ENCODE data around the gene SLC2A1. TPM values are rescaled to one million over a fixed set of nuclear protein-coding genes. Genes with fewer than 3 reads are reported as not detected.
A peak's percentile ranks its signal among the peaks of the same experiment; 100 is the strongest.

SLC2A1 gene
- total RNA-seq, 2 experiments from 2014 or later = 66.6 to 93.4 TPM

GRCh38 chr1:42962641-42963377, 4.1 kb upstream of the SLC2A1 start:
- peaks cover 8% of the 10 kb centered on the region for H3K79me2 ChIP-seq (ENCODE audit: insufficient read depth, low read depth, low read length)
- H3K9me3 ChIP-seq (ENCODE audit: low read length) = no peaks in the 10 kb centered on the region
- H3K4me2 ChIP-seq (ENCODE audit: low read length) = peak overlapping the region; percentile 61; the same call in 1 of the 2 replicates
- TF ChIP-seq EZH2phosphoT487 (IDR thresholded peaks at IDR 0.05; ENCODE audit: borderline replicate concordance, low read depth, low read length) = no peak
- no peak for TF ChIP-seq CTCF (conservative IDR thresholded peaks at IDR 0.05; ENCODE audit: low read length)
- no peak overlapping the region for H3K27ac ChIP-seq (ENCODE audit: low read depth, low read length, poor library complexity, severe bottlenecking)
- ChIA-PET CTCF (ENCODE audit: unreplicated experiment) (no interaction called here), POLR2A (interaction anchor here (0.7 to 2.1 kb wide), 3 partner anchors 14 to 36 kb away, joined by 3 to 6 read pairs (median 5); no protein-coding TSS in a partner anchor)
- no peak overlapping the region for H2AFZ ChIP-seq (ENCODE audit: low read length)
- BruUV-seq (replicated peaks) = no TSS peak
- intact Hi-C loops (cut with micrococcal nuclease; ENCODE audit: unreplicated experiment) = no loop called here
- no peaks in the 10 kb centered on the region for H4K20me1 ChIP-seq (ENCODE audit: insufficient read depth, low read length)
- no peak for DNase-seq (ENCODE audit: low spot score)
- no peaks in the 10 kb centered on the region for H3K9me2 ChIP-seq (ENCODE audit: insufficient read depth, low read length)
- peaks cover 1% of the 10 kb centered on the region for H3K36me3 ChIP-seq (ENCODE audit: insufficient read depth, low read length)
- H3K4me3 ChIP-seq (ENCODE audit: low read depth, low read length, poor library complexity, severe bottlenecking) = no peak overlapping the region
- peaks cover 46% of the 10 kb centered on the region for H3K4me1 ChIP-seq (ENCODE audit: insufficient read depth, low read length, poor library complexity, severe bottlenecking)

DNA sequence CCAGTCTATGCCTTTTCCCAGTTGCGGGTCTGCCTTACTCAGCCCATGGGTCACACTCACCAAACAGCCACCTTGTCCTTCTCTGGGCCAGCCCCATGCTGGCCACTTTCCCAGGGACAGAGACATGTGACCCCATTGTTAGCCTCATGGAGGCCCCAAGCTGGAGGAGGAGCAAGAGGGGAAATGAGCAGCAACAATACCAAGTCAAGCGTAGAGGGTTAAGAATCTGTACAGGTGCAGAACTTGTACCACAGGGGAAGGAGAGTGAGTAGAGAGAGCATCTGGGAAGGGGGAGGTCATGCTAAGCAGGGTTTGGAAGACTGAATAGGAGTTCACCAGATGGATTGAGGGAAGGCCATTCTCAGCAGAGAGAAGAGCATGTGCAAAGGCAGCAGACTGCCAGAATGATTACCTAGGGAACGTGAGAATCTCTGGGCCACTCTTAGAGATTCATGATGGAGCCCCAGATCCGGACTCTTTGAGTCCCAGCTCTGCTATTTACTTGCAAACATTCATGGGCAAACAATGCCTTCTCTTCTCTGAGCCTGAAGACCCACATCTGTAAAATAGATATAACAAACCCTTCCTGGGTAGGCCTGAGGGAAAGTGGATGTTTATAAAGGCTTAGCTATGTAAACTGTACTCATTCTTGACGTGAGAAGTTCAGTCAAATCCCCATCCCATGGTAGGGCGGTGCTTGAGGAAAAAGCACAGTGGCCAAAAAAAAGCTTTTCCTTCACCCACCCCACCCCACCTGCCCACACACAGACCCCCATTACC, 2.8 kb upstream of the SLC2A1 start:
- H3K4me1 ChIP-seq (ENCODE audit: insufficient read depth, low read length, poor library complexity, severe bottlenecking) = peaks cover 46% of the 10 kb centered on the region

More for the DNA sequence above, 2.8 kb upstream of the SLC2A1 start:
- no peaks in the 10 kb centered on the region for H3K9me2 ChIP-seq (ENCODE audit: insufficient read depth, low read length)
- peaks cover 13% of the 10 kb centered on the region for H4K20me1 ChIP-seq (ENCODE audit: insufficient read depth, low read length)
- peaks cover 22% of the 10 kb centered on the region for H3K79me2 ChIP-seq (ENCODE audit: insufficient read depth, low read depth, low read length)
- no peak overlapping the region for H3K27ac ChIP-seq (ENCODE audit: low read depth, low read length, poor library complexity, severe bottlenecking)
- TF ChIP-seq CTCF (conservative IDR thresholded peaks at IDR 0.05; ENCODE audit: low read length) (no peak), EZH2phosphoT487 (IDR thresholded peaks at IDR 0.05; ENCODE audit: borderline replicate concordance, low read depth, low read length) (no peak)
- peak; percentile 64 for DNase-seq (ENCODE audit: low spot score)
- H3K4me3 ChIP-seq (ENCODE audit: low read depth, low read length, poor library complexity, severe bottlenecking) = no peak overlapping the region
- POLR2A ChIA-PET = interaction anchor here (0.5 to 2.1 kb wide), 4 partner anchors 9 to 107 kb away, joined by 3 to 6 read pairs (median 3); no protein-coding TSS in a partner anchor
- CTCF ChIA-PET (ENCODE audit: unreplicated experiment) = no interaction called here
- no TSS peak for BruUV-seq (replicated peaks)
- peaks cover 14% of the 10 kb centered on the region for H3K36me3 ChIP-seq (ENCODE audit: insufficient read depth, low read length)
- intact Hi-C loops (cut with micrococcal nuclease; ENCODE audit: unreplicated experiment) = no loop called here
- H3K4me2 ChIP-seq (ENCODE audit: low read length) = peak overlapping the region; percentile 61
- no peaks in the 10 kb centered on the region for H3K9me3 ChIP-seq (ENCODE audit: low read length)
- peak overlapping the region; percentile 24; the same call in 1 of the 2 replicates for H2AFZ ChIP-seq (ENCODE audit: low read length)

Measured in OCI-LY7 (cell line).